Parathyroid adenoma (tissue), 2 donors: ENCODE results near the gene NAP1L5.

Source experiments
- H2AFZ ChIP-seq: fragments of 300-600 bp; sonication (generic); one replicate; pipeline ENCODE4 v1.7.0; 2017; ENCODE audit warnings: antibody characterized with exemption, mild to moderate bottlenecking
- H3K27ac ChIP-seq: fragments of 300-600 bp; sonication (generic); one replicate; pipeline ENCODE4 v1.7.0; 2017
- H3K27me3 ChIP-seq: fragments of 300-600 bp; sonication (generic); one replicate; pipeline ENCODE4 v1.7.0; 2017; ENCODE audit warnings: low read length; ENCODE audit not compliant: control insufficient read depth, insufficient read depth
- H3K36me3 ChIP-seq: fragments of 300-600 bp; sonication (generic); one replicate; pipeline ENCODE4 v1.7.0; 2017; ENCODE audit warnings: low read length; ENCODE audit not compliant: control insufficient read depth, insufficient read depth
- H3K4me1 ChIP-seq: fragments of 300-600 bp; sonication (generic); one replicate; pipeline ENCODE4 v1.7.0; 2017; ENCODE audit warnings: control low read depth
- H3K4me2 ChIP-seq: fragments of 300-600 bp; sonication (generic); one replicate; pipeline ENCODE4 v1.7.0; 2017; ENCODE audit warnings: low read length
- H3K4me3 ChIP-seq: fragments of 300-600 bp; sonication (generic); one replicate; pipeline ENCODE4 v1.7.0; 2017; ENCODE audit warnings: low read depth, low read length
- H3K79me2 ChIP-seq: fragments of 300-600 bp; sonication (generic); one replicate; pipeline ENCODE4 v1.7.0; 2017; ENCODE audit warnings: control low read depth
- H3K9ac ChIP-seq: fragments of 300-600 bp; sonication (generic); one replicate; pipeline ENCODE4 v1.7.0; 2017; ENCODE audit warnings: mild to moderate bottlenecking
- H3K9me3 ChIP-seq: fragments of 300-600 bp; sonication (generic); one replicate; pipeline ENCODE4 v1.7.0; 2017; ENCODE audit warnings: low read length; ENCODE audit not compliant: control insufficient read depth
- TF ChIP-seq, protein P1 (sequence below): fragments of 300-600 bp; sonication (generic); IDR thresholded peaks from one replicate; pipeline ENCODE4 v1.7.0; 2017; ENCODE audit warnings: antibody characterized with exemption, mild to moderate bottlenecking
- donor health status: primary hyperparathyroidism.

NAP1L5 gene

GRCh38 chr4:88709989-88710388, 12.4 kb upstream of the NAP1L5 start:
- H3K4me3 ChIP-seq = no peak overlapping the region
- no peaks in the 10 kb centered on the region for H3K79me2 ChIP-seq
- TF ChIP-seq, protein P1, sequence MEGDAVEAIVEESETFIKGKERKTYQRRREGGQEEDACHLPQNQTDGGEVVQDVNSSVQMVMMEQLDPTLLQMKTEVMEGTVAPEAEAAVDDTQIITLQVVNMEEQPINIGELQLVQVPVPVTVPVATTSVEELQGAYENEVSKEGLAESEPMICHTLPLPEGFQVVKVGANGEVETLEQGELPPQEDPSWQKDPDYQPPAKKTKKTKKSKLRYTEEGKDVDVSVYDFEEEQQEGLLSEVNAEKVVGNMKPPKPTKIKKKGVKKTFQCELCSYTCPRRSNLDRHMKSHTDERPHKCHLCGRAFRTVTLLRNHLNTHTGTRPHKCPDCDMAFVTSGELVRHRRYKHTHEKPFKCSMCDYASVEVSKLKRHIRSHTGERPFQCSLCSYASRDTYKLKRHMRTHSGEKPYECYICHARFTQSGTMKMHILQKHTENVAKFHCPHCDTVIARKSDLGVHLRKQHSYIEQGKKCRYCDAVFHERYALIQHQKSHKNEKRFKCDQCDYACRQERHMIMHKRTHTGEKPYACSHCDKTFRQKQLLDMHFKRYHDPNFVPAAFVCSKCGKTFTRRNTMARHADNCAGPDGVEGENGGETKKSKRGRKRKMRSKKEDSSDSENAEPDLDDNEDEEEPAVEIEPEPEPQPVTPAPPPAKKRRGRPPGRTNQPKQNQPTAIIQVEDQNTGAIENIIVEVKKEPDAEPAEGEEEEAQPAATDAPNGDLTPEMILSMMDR = no peak
- no peak overlapping the region for H3K9ac ChIP-seq
- no peak overlapping the region for H3K27ac ChIP-seq
- peaks cover 3% of the 10 kb centered on the region for H3K4me1 ChIP-seq
- H3K4me2 ChIP-seq = no peak overlapping the region
- H2AFZ ChIP-seq = no peak overlapping the region
- no peaks in the 10 kb centered on the region for H3K36me3 ChIP-seq
- H3K9me3 ChIP-seq = no peaks in the 10 kb centered on the region
- H3K27me3 ChIP-seq = no peaks in the 10 kb centered on the region

- H3K9ac ChIP-seq = no peak overlapping the region
- peaks cover 3% of the 10 kb centered on the region for H3K4me1 ChIP-seq
- no peak overlapping the region for H3K27ac ChIP-seq
- H3K27me3 ChIP-seq = no peaks in the 10 kb centered on the region
- H3K79me2 ChIP-seq = no peaks in the 10 kb centered on the region
- TF ChIP-seq, protein P1 = peak; percentile 44
- H2AFZ ChIP-seq = peak overlapping the region; percentile 60
- no peaks in the 10 kb centered on the region for H3K9me3 ChIP-seq
- H3K4me3 ChIP-seq = no peak overlapping the region
- H3K36me3 ChIP-seq = no peaks in the 10 kb centered on the region
- H3K4me2 ChIP-seq = no peak overlapping the region
Observed at GRCh38 chr4:88706574-88706973, 8.9 kb upstream of the NAP1L5 start.

DNA sequence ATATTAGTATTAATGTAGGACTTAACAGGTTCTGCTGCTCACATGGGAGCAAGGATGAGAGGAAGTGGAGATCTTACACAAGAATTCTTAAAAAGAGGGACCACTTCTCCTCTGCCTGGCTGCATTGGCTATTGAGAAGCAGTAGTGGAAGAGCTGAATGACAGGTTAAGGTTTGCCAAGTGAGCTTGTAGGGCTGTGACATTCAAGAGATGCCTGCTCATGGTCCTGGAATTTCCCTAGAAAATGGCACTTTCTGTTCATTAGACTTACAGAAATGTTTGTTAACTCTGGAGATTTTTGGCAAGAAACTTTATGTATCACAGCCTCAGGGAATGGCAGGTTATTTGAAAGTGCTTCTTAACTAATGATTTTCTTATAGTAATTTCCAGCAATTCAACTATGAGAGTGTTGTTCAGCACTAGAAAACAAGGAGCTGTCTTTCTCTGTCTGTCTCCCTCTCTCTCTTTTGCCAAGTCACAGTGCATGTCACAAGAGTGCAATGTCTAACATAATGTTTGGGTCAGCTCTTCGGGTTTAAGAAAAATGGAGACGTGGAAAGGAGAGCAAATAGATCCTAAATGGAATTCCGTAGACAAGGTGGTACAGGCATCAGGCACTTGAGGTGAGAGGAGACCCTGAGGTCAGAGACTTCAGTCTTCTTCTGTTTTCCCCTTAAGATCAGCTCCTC, 8.3 kb upstream of the NAP1L5 start:
- Histone ChIP-seq H3K4me1 (peaks cover 3% of the 10 kb centered on the region), H2AFZ (no peak overlapping the region), H3K9me3 (no peaks in the 10 kb centered on the region), H3K27me3 (no peaks in the 10 kb centered on the region), H3K9ac (no peak overlapping the region), H3K4me2 (no peak overlapping the region), H3K79me2 (no peaks in the 10 kb centered on the region), H3K27ac (no peak overlapping the region), H3K36me3 (no peaks in the 10 kb centered on the region), H3K4me3 (no peak overlapping the region)
- TF ChIP-seq, protein P1 = no peak

DNA sequence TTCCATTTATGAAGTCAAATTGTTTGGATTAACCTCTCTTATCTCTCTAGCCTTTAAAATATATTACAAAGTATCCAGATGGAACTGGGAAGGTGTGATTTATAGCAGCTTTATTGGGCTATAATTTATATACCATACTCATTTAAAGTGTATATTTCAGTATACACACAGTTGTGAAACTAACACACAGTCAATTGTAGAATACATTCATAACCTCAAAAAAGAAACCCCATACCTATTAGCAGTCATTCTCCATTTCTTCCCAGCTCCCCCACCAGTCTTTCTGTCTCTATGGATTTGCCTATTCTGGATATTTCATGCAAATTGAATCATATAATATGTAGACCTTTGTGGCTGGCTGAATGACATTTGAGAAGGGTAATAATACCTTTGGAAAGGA, 7.6 kb upstream of the NAP1L5 start:
- no peak overlapping the region for H3K27ac ChIP-seq
- peaks cover 3% of the 10 kb centered on the region for H3K4me1 ChIP-seq
- H3K27me3 ChIP-seq = no peaks in the 10 kb centered on the region
- no peak overlapping the region for H3K4me3 ChIP-seq
- no peaks in the 10 kb centered on the region for H3K36me3 ChIP-seq
- TF ChIP-seq, protein P1 = no peak
- no peak overlapping the region for H2AFZ ChIP-seq
- no peaks in the 10 kb centered on the region for H3K9me3 ChIP-seq
- H3K79me2 ChIP-seq = no peaks in the 10 kb centered on the region
- H3K9ac ChIP-seq = no peak overlapping the region
- H3K4me2 ChIP-seq = no peak overlapping the region

GRCh38 chr4:88702782-88703181, 5.2 kb upstream of the NAP1L5 start:
- H2AFZ ChIP-seq = no peak overlapping the region
- TF ChIP-seq, protein P1 = no peak
- peaks cover 3% of the 10 kb centered on the region for H3K4me1 ChIP-seq
- no peaks in the 10 kb centered on the region for H3K79me2 ChIP-seq
- H3K9ac ChIP-seq = no peak overlapping the region
- H3K9me3 ChIP-seq = no peaks in the 10 kb centered on the region
- H3K27ac ChIP-seq = no peak overlapping the region
- no peak overlapping the region for H3K4me3 ChIP-seq
- no peaks in the 10 kb centered on the region for H3K36me3 ChIP-seq
- H3K27me3 ChIP-seq = no peaks in the 10 kb centered on the region
- no peak overlapping the region for H3K4me2 ChIP-seq
